ENCODE measurements around the gene TBC1D23. TPM values are rescaled to one million over a fixed set of nuclear protein-coding genes. Genes with fewer than 3 reads are reported as not detected.

The TBC1D23 gene
- total RNA-seq, 4 donors from 2014 or later = 25.7 to 36.6 (median 34.6) TPM

DNA sequence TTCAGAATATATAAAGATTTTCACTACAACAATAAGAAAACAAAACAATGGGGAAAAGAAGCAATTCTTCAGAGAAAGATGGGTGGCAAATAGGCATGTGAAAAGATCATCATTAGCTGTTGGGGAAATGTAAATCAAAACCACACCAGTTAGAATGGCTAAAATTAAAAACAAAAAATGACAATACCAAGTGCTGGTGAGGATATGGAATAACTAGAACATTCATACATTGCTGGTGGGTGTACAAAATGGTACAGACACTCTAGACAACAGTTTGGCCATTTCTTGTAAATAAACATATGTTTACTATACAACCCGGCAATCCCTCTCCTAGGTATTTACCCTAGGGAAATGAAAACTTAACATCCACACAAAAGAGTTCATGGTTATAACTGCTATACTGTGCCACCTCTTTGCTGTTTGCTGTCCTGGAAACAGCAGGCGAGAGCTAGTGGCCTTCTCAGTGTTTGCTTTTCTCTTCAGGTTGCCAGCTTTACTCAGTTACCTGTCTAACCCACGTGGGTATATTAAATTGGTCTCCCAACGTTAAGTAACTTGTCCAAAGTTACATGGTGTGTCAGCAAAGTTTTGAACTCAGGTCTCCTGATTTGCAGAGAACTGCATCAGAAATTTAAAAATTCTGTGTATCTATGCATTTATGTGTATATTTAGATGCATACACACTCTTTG lies 69.2 kb downstream of the TBC1D23 start:
- H3K9me3 ChIP-seq = no peaks in the 10 kb centered on the region
- 80% methylated on average over 4 of the region's 4 CpGs for WGBS
- H3K4me3 ChIP-seq = no peak overlapping the region
- peaks cover 6% of the 10 kb centered on the region for H3K4me1 ChIP-seq
- no peaks in the 10 kb centered on the region for H3K27me3 ChIP-seq
- no peaks in the 10 kb centered on the region for H3K36me3 ChIP-seq
- H3K27ac ChIP-seq = no peak overlapping the region
- no peak for DNase-seq (ENCODE audit: low spot score in 2 of 2)
- TF ChIP-seq, protein P1, sequence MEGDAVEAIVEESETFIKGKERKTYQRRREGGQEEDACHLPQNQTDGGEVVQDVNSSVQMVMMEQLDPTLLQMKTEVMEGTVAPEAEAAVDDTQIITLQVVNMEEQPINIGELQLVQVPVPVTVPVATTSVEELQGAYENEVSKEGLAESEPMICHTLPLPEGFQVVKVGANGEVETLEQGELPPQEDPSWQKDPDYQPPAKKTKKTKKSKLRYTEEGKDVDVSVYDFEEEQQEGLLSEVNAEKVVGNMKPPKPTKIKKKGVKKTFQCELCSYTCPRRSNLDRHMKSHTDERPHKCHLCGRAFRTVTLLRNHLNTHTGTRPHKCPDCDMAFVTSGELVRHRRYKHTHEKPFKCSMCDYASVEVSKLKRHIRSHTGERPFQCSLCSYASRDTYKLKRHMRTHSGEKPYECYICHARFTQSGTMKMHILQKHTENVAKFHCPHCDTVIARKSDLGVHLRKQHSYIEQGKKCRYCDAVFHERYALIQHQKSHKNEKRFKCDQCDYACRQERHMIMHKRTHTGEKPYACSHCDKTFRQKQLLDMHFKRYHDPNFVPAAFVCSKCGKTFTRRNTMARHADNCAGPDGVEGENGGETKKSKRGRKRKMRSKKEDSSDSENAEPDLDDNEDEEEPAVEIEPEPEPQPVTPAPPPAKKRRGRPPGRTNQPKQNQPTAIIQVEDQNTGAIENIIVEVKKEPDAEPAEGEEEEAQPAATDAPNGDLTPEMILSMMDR (IDR thresholded peaks at IDR 0.05) = no peak
- no peak for TF ChIP-seq POLR2A (IDR thresholded peaks at IDR 0.05)
- TF ChIP-seq POLR2AphosphoS5 (IDR thresholded peaks at IDR 0.05) = no peak
- no peak for TF ChIP-seq EP300 (IDR thresholded peaks at IDR 0.05)

DNA sequence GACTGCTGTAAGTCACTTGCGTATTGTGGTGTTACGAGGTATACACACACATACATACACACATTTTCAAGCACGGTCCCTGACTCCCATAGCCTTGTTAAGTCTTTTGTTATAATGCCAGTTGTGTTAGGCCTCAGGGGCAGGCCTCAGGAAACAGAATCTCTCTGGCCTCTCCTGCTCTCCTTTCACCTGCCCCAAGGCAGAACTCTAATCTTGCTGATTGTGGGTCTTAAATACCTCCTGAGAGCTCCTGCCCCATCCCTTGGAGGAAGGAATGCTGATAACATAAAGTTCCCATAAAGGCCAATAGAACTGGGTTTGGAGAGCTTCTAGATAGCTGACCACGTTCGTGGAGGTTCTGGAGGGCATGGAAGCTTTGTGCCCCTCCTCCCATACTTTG lies 69.9 kb downstream of the TBC1D23 start:
- 86% methylated on average over 5 of the region's 5 CpGs for WGBS
- no peaks in the 10 kb centered on the region for H3K9me3 ChIP-seq
- no peak for DNase-seq (ENCODE audit: low spot score in 2 of 2)

DNA sequence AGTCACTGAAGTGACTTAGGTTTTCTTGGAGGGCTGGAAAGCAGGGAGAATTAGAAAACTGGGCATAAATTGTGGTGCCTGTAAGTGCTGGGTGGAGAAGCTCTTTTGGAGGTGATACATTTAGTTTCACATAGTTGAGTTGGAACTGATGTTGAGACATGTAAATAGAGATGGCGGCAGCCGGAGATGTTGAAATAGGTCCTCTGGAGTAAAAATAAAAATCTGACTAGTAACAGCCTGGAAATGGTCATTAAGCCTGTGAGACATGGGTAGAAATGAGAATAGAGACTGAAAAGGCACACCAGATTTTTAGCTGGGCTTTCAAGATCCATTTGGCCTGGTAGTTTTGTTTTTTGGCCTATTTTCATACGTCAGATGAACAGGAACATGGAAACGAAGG lies 70.9 kb downstream of the TBC1D23 start:
- Histone ChIP-seq H3K27ac (no peak overlapping the region), H3K9me3 (no peaks in the 10 kb centered on the region), H3K27me3 (no peaks in the 10 kb centered on the region), H3K36me3 (no peaks in the 10 kb centered on the region), H3K4me1 (peaks cover 16% of the 10 kb centered on the region), H3K4me3 (no peak overlapping the region)
- TF ChIP-seq POLR2A (IDR thresholded peaks at IDR 0.05) (no peak), POLR2AphosphoS5 (IDR thresholded peaks at IDR 0.05) (no peak), EP300 (IDR thresholded peaks at IDR 0.05) (no peak)
- TF ChIP-seq, protein P1 (IDR thresholded peaks at IDR 0.05) = no peak
- 91% methylated on average over 4 of the region's 4 CpGs for whole genome bisulfite sequencing
- DNase-seq (ENCODE audit: low spot score in 2 of 2) = no peak

More for the DNA sequence above, 69.9 kb downstream of the TBC1D23 start:
- Histone ChIP-seq H3K36me3 (no peaks in the 10 kb centered on the region), H3K4me3 (no peak overlapping the region), H3K4me1 (peaks cover 12% of the 10 kb centered on the region), H3K27ac (no peak overlapping the region), H3K27me3 (no peaks in the 10 kb centered on the region)
- no peak for TF ChIP-seq POLR2AphosphoS5 (IDR thresholded peaks at IDR 0.05)
- TF ChIP-seq, protein P1 (IDR thresholded peaks at IDR 0.05) = no peak
- no peak for TF ChIP-seq POLR2A (IDR thresholded peaks at IDR 0.05)
- TF ChIP-seq EP300 (IDR thresholded peaks at IDR 0.05) = no peak

DNA sequence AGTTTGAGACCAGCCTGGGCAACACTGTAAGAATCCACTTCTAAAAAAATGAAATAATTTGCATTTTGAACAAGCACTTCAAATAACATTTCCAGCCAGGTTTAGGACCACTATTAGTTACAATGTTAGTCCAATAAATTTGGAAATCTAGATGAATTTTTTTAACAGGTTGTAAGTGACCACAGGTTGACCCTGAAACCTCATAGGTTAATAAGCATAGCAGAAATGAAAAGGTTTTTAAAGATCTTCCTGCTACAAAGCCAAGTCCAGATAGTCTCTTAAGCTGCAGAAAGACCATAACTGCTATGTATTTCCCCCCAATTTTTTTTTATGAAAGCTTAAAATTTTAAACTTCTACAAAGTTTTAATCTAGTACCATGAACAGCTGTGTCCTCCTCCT lies 72.3 kb downstream of the TBC1D23 start:
- no peak overlapping the region for H3K27ac ChIP-seq
- H3K27me3 ChIP-seq = no peaks in the 10 kb centered on the region
- no peak for DNase-seq (ENCODE audit: low spot score in 2 of 2)
- H3K9me3 ChIP-seq = no peaks in the 10 kb centered on the region
- no peak overlapping the region for H3K4me3 ChIP-seq
- TF ChIP-seq, protein P1 (IDR thresholded peaks at IDR 0.05) = no peak
- TF ChIP-seq POLR2AphosphoS5 (IDR thresholded peaks at IDR 0.05) (no peak), EP300 (IDR thresholded peaks at IDR 0.05) (no peak), POLR2A (IDR thresholded peaks at IDR 0.05) (no peak)
- no peaks in the 10 kb centered on the region for H3K36me3 ChIP-seq
- H3K4me1 ChIP-seq = peaks cover 16% of the 10 kb centered on the region

DNA sequence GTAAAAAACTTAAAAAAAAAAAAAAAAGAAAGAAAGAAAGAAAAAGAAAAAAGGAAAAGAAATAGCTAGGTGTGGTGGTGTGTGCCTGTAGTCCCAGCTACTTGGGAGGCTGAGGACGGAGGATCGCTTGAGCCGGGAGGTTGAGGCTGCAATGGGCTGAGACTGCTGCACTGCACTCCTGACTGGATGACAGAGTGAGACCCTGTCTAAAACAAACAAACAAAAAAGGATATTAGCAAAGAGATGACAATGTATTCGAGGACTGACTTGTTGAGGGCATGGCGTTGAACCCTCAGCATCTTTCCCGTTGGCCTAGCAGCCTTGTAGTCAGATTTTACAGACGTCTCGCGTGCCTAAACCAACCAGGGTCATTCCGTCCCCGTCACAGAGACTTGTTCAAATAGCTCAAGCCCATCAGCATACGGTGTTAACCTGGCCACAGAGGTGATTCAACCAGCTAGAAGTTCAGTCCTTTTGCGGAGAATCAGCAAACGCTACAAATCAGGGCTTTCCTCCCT lies 73.2 kb downstream of the TBC1D23 start:
- WGBS = 37% methylated on average over 14 of the region's 14 CpGs
- no peaks in the 10 kb centered on the region for H3K9me3 ChIP-seq
- no peak for TF ChIP-seq POLR2A (IDR thresholded peaks at IDR 0.05)
- no peak for TF ChIP-seq POLR2AphosphoS5 (IDR thresholded peaks at IDR 0.05)
- TF ChIP-seq EP300 (IDR thresholded peaks at IDR 0.05) = no peak
- TF ChIP-seq, protein P1 (IDR thresholded peaks at IDR 0.05) = no peak
- no peak for DNase-seq (ENCODE audit: low spot score in 2 of 2)
- H3K4me1 ChIP-seq = peaks cover 16% of the 10 kb centered on the region
- H3K27ac ChIP-seq = peak overlapping the region; percentile 90
- no peaks in the 10 kb centered on the region for H3K36me3 ChIP-seq
- H3K27me3 ChIP-seq = no peaks in the 10 kb centered on the region
- H3K4me3 ChIP-seq = peak overlapping the region; percentile 84
